ENCODE data around the gene TMED8.
"Not testable (repeated sequence)": the region's sequence is repeated elsewhere in the genome, so short reads cannot be mapped to it uniquely, and the experiment has no call there.

TMED8 gene, protein sequence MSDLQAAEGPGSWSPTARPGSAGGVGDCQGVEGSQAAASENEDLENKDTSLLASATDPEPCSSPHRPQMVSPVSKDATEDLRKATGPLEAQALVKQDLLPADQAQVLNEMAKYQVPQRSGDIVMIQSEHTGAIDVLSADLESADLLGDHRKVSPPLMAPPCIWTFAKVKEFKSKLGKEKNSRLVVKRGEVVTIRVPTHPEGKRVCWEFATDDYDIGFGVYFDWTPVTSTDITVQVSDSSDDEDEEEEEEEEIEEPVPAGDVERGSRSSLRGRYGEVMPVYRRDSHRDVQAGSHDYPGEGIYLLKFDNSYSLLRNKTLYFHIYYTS

GRCh38 chr14:77376771-77377501, at the start of gene TMED8, which contains the start of gene SAMD15:
TMED8 (minus strand) TSS chr14:77377094; CDS start chr14:77377053, 41 bp downstream.
SAMD15 (plus strand) TSS chr14:77377379; CDS start chr14:77377419, 40 bp downstream.
- POLR2A ChIA-PET, result interaction anchor here (0.6 to 0.7 kb wide), 2 partner anchors 56 kb away, joined by 3 read pairs; partner anchors contain the start of genes GSTZ1 and POMT2
- DNase-seq (ENCODE audit: extremely low spot score), result peak; percentile 95
- TF ChIP-seq, protein P1, sequence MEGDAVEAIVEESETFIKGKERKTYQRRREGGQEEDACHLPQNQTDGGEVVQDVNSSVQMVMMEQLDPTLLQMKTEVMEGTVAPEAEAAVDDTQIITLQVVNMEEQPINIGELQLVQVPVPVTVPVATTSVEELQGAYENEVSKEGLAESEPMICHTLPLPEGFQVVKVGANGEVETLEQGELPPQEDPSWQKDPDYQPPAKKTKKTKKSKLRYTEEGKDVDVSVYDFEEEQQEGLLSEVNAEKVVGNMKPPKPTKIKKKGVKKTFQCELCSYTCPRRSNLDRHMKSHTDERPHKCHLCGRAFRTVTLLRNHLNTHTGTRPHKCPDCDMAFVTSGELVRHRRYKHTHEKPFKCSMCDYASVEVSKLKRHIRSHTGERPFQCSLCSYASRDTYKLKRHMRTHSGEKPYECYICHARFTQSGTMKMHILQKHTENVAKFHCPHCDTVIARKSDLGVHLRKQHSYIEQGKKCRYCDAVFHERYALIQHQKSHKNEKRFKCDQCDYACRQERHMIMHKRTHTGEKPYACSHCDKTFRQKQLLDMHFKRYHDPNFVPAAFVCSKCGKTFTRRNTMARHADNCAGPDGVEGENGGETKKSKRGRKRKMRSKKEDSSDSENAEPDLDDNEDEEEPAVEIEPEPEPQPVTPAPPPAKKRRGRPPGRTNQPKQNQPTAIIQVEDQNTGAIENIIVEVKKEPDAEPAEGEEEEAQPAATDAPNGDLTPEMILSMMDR (IDR thresholded peaks at IDR 0.05; ENCODE audit: control extremely low read depth, extremely low read depth, low read depth, missing control alignments), result peak; percentile 23

DNA sequence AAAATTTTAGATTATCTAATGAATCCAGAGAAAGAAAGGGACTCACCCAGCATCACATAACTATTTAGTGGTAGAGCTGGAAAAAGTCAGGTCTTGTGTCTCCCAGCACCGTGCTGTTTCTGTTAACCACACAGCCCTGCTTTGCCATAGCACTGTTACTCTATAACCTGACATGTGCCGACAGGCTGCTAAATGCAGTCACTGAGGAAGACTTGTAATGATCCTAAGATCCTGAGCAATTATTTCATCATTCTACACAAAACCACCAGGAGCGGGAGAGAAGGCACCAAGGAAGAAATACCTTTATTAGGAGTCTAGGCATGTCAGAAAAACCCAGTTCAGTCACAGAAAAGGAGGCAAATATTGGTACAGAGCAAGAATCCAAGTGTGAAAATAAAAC, 49.5 kb upstream of the TMED8 start:
- CTCF ChIA-PET, result interaction anchor here (0.7 to 1.4 kb wide), 2 partner anchors 33 to 114 kb away, joined by 3 read pairs; no protein-coding TSS in a partner anchor
- POLR2A ChIA-PET, result no interaction called here
- TF ChIP-seq, protein P1 (IDR thresholded peaks at IDR 0.05; ENCODE audit: control extremely low read depth, extremely low read depth, low read depth, missing control alignments), result no peak
- no peak for DNase-seq (ENCODE audit: extremely low spot score)

More at GRCh38 chr14:77376771-77377501, at the start of gene TMED8, which contains the start of gene SAMD15:
- CTCF ChIA-PET, result interaction anchor here (0.6 to 2.7 kb wide), 11 partner anchors 9 to 88 kb away, joined by 3 to 12 read pairs (median 3); partner anchors contain the start of gene GSTZ1

DNA sequence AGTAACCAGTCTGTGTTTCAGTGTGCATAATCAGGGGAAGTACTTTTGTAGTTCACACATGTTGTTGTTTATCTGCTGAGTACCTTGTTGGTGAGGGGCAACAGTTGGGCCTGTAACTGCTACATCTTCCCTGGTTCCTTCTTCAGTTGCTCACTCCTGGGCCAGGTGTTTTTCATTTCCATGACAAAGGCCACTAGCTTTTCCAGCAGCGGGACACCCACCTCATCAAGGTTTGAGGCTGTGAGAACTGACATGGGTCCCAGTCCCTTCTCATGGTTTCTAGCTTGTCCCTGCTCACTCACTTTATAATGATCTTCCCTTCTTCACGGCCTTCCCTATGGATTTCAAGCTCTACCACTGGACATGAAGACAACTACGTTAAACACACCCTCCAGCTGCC, 48.0 kb upstream of the TMED8 start:
- TF ChIP-seq, protein P1 (IDR thresholded peaks at IDR 0.05; ENCODE audit: control extremely low read depth, extremely low read depth, low read depth, missing control alignments), result no peak
- POLR2A ChIA-PET, result no interaction called here
- DNase-seq (ENCODE audit: extremely low spot score), result no peak
- CTCF ChIA-PET, result no interaction called here

DNA sequence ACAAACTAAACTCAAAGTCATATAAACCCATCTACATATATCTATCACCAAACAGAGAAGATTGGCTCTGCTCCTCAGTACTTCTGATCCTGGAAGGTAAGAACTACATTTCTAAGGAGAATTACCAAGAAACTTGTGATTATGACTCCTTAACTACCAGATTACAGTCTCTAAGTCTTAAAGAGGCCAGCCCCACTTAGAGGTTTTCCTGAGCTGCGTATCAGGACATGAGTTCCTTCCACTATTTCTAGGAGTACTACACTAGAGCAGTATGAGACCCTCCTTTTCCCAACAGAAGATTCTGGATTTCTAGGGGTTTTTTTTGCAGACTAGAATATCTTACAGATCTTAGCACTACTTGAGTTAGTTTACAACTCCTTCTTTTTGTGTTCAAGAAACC, 46.5 kb upstream of the TMED8 start, which contains the start of gene NOXRED1:
Gene NOXRED1 (minus strand): TSS at position 101 of the 400 bp plus-strand sequence. CDS start 634 bp downstream, outside the sequence.
- DNase-seq (ENCODE audit: extremely low spot score), result no peak
- TF ChIP-seq, protein P1 (IDR thresholded peaks at IDR 0.05; ENCODE audit: control extremely low read depth, extremely low read depth, low read depth, missing control alignments), result no peak
- CTCF ChIA-PET, result no interaction called here
- POLR2A ChIA-PET, result no interaction called here

- DNase-seq (ENCODE audit: extremely low spot score), result no peak
Observed at GRCh38 chr14:77421201-77421600, 44.3 kb upstream of the TMED8 start.

DNA sequence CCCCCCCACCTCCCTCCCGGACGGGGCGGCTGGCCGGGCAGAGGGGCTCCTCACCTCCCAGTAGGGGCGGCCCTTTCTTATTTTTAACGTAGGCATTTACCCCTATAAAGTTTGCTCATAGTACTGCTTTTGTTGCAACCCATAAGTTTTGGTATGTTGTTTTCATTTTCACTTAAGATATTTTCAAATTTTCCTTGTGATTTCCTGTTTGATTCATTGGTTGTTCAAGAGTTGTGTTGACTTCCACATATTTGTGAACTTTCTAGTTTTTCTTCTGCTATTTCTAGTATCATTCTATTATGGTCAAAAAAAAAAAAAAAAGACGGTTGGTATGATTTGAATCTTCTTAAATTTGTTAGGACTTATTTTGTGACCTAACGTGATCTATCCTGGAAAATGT, 39.9 kb upstream of the TMED8 start:
- no peak for DNase-seq (ENCODE audit: extremely low spot score)
- ChIA-PET POLR2A (no interaction called here), CTCF (no interaction called here)
- TF ChIP-seq, protein P1 (IDR thresholded peaks at IDR 0.05; ENCODE audit: control extremely low read depth, extremely low read depth, low read depth, missing control alignments), result no peak

More at GRCh38 chr14:77421201-77421600, 44.3 kb upstream of the TMED8 start:
- CTCF ChIA-PET, result interaction anchor here (1.2 kb wide), 1 partner anchor 105 kb away, joined by 3 read pairs; no protein-coding TSS in a partner anchor
- POLR2A ChIA-PET, result no interaction called here
- TF ChIP-seq, protein P1 (IDR thresholded peaks at IDR 0.05; ENCODE audit: control extremely low read depth, extremely low read depth, low read depth, missing control alignments), result no peak

GRCh38 chr14:77416098-77416497, 39.2 kb upstream of the TMED8 start:
- CTCF ChIA-PET; DNase-seq (ENCODE audit: extremely low spot score): not testable (repeated sequence)
- POLR2A ChIA-PET, result interaction anchor here (0.7 kb wide), 1 partner anchor 41 kb away, joined by 4 read pairs; the partner anchor contains the start of gene VIPAS39

DNA sequence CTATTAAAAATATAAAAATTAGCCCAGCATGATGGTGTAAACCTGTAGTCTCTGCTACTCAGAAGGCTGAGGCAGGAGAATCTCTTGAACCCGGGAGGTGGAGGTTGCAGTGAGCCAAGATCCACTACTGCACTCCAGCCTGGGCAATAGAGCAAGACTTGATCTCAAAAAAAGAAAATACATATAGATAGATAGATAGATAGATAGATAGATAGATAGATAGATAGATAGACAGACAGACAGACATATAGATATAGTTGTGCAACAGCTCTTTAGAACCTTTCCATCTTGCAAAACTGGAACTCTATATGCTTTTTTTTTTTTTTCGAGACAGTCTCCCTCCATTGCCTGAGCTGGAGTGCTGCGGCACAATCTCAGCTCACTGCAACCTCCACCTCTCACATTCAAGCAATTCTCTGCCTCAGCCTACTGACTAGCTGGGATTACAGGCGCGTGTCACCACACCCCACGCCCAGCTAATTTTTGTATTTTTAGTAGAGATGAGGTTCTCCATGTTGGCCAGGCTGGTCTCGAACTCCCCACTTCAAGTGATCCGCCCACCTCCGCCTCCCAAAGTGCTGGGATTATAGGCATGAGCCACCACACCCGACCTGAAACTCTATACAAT, 38.6 kb upstream of the TMED8 start:
- not testable (repeated sequence) for DNase-seq (ENCODE audit: extremely low spot score)
- ChIA-PET POLR2A (interaction anchor here (0.7 kb wide), 1 partner anchor 42 kb away, joined by 4 read pairs; the partner anchor contains the start of gene VIPAS39), CTCF (interaction anchor here (1.0 kb wide), 1 partner anchor 32 kb away, joined by 3 read pairs; no protein-coding TSS in a partner anchor)
